Uterus (tissue), 4 donors: Measurements from ENCODE around the gene GDNF. TPM values are rescaled to one million over a fixed set of nuclear protein-coding genes. Genes with fewer than 3 reads are reported as not detected.
"Not testable (repeated sequence)": the region's sequence is repeated elsewhere in the genome, so short reads cannot be mapped to it uniquely, and the experiment has no call there.

Source experiments
- DNase-seq, 2 donors: peaks; one replicate each; pipeline ENCODE4 v3.0.0-alpha.2; 2019 to 2020
- H3K27ac ChIP-seq, 2 donors: fragments of 200-600 bp; sonication (generic); 1 replicate in 1 of 2; 2 replicates in 1 of 2; pipeline ENCODE4 v1.5.1; 2016 to 2018
- H3K27me3 ChIP-seq, 2 donors: fragments of 200-600 bp; sonication (generic); one replicate each; pipeline ENCODE4 v1.5.1; 2018 to 2019; ENCODE audit warnings: control low read depth in 1 of 2
- H3K36me3 ChIP-seq, 2 donors: fragments of 200-600 bp; sonication (generic); one replicate each; pipeline ENCODE4 v1.5.1; 2019; ENCODE audit warnings: control low read depth in 1 of 2
- H3K4me1 ChIP-seq, 2 donors: fragments of 200-600 bp; sonication (generic); one replicate each; pipeline ENCODE4 v1.5.1; 2018 to 2019; ENCODE audit warnings: control low read depth in 1 of 2
- H3K4me3 ChIP-seq, 2 donors: fragments of 200-600 bp; sonication (generic); 1 replicate in 1 of 2; 2 replicates in 1 of 2; pipeline ENCODE4 v1.5.1; 2018 to 2019; ENCODE audit warnings: mild to moderate bottlenecking in 1 of 2
- H3K9me3 ChIP-seq, 2 donors: fragments of 200-600 bp; sonication (generic); one replicate each; pipeline ENCODE4 v1.5.1; 2019; ENCODE audit warnings: control low read depth in 1 of 2
- POLR2A ChIP-seq, 2 donors: fragments of 450-650 bp; IDR thresholded peaks; one replicate each; pipeline ENCODE4 v1.6.1; 2016; ENCODE audit warnings: antibody characterized with exemption in 2 of 2, mild to moderate bottlenecking in 1 of 2, moderate library complexity in 1 of 2
- intact Hi-C: fragments of 100-400 bp; cut with DNase I; formaldehyde crosslinking; loops from one replicate; pipeline ENCODE4 v1.15.1; 2023; ENCODE audit warnings: low total_unique reads
- total RNA-seq, 4 donors: library from RNA; depleted of rRNA in 3 of 4; stranded (reverse); fragments of >200 nt in 3 of 4; gene quantifications; one replicate each; pipeline versions ENCODE4 v1.1.0 to v1.2.4, GENCODE V29; 2014 to 2023
- TF ChIP-seq, protein P1 (sequence below), 4 experiments: fragments of 200-600 bp in 2 of 4; fragments of 450-650 bp in 2 of 4; sonication (generic) in 2 of 4; IDR thresholded peaks; one replicate each; pipeline ENCODE4 v1.5.1; 2016 to 2019; ENCODE audit warnings: antibody characterized with exemption in 4 of 4, mild to moderate bottlenecking in 2 of 4, moderate library complexity in 1 of 4
- donor health status: DM: yes; HTN: yes; CAD: no.

GDNF gene
- total RNA-seq, 4 donors from 2014 or later, result 0.77 to 1.0 (median 0.85) TPM; not detected in 1

DNA sequence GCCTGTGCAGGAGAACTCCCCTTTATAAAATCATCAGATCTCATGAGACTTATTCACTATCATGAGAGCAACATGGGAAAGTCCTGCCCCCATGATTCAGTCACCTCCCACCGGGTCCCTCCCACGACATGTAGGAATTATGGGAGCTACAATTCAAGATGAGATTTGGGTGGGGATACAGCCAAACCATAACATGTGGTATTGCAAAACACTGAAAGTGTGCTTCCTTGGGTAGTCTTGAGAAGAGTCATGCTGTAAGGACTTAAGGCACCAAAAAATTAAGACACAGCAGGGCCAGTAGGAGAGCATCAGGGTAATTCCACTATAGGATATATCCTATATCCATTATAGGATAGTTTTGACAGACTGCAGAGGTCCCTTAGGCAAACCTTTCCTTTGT lies 29.4 kb upstream of the GDNF start:
- intact Hi-C loops, result no loop called here
- no peak overlapping the region for H3K27ac ChIP-seq
- TF ChIP-seq, protein P1, sequence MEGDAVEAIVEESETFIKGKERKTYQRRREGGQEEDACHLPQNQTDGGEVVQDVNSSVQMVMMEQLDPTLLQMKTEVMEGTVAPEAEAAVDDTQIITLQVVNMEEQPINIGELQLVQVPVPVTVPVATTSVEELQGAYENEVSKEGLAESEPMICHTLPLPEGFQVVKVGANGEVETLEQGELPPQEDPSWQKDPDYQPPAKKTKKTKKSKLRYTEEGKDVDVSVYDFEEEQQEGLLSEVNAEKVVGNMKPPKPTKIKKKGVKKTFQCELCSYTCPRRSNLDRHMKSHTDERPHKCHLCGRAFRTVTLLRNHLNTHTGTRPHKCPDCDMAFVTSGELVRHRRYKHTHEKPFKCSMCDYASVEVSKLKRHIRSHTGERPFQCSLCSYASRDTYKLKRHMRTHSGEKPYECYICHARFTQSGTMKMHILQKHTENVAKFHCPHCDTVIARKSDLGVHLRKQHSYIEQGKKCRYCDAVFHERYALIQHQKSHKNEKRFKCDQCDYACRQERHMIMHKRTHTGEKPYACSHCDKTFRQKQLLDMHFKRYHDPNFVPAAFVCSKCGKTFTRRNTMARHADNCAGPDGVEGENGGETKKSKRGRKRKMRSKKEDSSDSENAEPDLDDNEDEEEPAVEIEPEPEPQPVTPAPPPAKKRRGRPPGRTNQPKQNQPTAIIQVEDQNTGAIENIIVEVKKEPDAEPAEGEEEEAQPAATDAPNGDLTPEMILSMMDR (IDR thresholded peaks at IDR 0.05), result no peak
- TF ChIP-seq POLR2A (IDR thresholded peaks at IDR 0.05), result no peak
- no peak overlapping the region for H3K4me3 ChIP-seq
- H3K36me3 ChIP-seq, result no peaks in the 10 kb centered on the region
- no peaks in the 10 kb centered on the region for H3K4me1 ChIP-seq
- H3K9me3 ChIP-seq, result no peaks in the 10 kb centered on the region
- no peaks in the 10 kb centered on the region for H3K27me3 ChIP-seq
- no peak for DNase-seq

DNA sequence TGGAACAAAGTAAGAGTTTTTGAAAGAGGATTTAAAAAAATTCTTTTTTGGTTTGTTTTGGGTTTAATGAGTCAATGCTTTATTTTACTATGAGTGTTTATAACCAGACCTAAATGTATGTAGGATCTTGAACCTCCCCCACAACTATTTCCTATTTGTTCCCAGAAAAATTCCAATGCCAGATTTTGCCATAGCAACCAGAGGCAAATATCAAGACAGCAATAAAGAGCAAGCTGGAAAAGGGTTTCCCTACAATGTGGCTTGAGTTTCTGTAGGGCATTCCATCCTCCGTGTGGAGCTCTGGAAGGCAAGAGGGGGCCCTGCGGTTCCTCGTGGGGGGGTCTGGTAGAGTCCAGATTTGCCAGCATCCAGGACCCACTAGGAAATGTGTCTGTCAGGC lies 27.8 kb upstream of the GDNF start:
- Histone ChIP-seq H3K27ac (no peak overlapping the region), H3K4me3 (no peak overlapping the region), H3K9me3 (no peaks in the 10 kb centered on the region), H3K36me3 (no peaks in the 10 kb centered on the region), H3K4me1 (no peaks in the 10 kb centered on the region), H3K27me3 (no peaks in the 10 kb centered on the region)
- DNase-seq, result no peak
- TF ChIP-seq, protein P1 (IDR thresholded peaks at IDR 0.05), result no peak
- intact Hi-C loops, result no loop called here

DNA sequence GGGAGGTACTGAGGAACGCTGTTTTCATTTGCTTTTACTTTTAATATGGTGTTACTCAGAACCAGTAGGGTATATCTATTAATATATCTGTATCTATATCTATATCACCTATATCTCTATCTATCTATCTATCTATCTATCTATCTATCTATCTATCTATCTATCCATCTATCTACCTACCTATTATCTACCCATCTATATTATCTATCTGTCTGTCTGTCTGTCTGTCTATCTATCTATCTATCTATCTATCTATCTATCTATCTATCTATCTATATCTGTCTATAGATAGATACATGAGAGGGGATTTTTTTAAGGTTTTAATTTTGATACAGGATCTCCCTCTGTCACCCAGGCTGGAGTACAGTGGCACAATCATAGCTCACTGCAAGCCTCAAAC lies 23.1 kb upstream of the GDNF start:
- H3K9me3 ChIP-seq, H3K4me3 ChIP-seq, H3K27me3 ChIP-seq, H3K27ac ChIP-seq, H3K4me1 ChIP-seq, intact Hi-C loops, DNase-seq, H3K36me3 ChIP-seq: not testable (repeated sequence)

DNA sequence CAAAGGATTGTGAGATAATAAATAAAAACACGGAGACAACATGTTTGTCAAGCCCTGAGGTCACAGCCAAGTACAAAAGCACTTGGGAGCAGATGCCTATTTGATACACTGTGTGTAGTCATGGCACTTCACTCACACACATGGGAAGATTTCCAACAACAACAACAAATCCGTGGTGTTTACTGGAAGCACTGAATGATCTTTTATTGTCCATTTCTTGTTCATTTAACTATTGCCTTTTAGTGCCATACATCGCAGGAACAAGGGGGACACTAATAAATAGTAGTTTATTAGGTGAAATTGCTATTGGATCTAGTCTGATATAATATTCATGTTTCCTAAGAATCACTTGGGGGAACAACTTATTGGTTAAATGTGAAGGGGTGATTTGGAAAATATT lies 20.4 kb upstream of the GDNF start:
- no peaks in the 10 kb centered on the region for H3K36me3 ChIP-seq
- intact Hi-C loops, result no loop called here

DNA sequence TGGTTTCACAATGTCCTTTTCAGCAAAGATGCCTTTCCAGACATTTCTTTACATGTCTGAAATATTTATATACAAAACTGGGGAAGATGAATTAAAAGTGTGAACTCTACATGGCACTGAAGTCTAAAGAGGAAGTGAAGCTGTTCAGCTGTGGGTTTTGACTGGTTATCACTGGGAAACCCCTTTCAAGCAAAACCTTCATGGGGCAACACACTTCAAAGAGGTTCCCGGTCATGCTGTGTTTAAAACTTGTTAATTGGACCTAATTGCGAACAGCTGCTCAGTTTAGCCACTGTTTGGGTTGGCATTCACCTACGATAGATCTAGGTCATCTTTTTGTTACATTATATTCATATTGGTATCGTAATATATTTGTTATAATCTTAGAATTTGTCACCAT lies 20.0 kb upstream of the GDNF start:
- H3K4me1 ChIP-seq, result no peaks in the 10 kb centered on the region
- H3K27ac ChIP-seq, result no peak overlapping the region
- no peaks in the 10 kb centered on the region for H3K9me3 ChIP-seq
- no peak overlapping the region for H3K4me3 ChIP-seq
- H3K27me3 ChIP-seq, result no peaks in the 10 kb centered on the region
- TF ChIP-seq POLR2A (IDR thresholded peaks at IDR 0.05), result no peak
- TF ChIP-seq, protein P1 (IDR thresholded peaks at IDR 0.05), result no peak
- intact Hi-C loops, result no loop called here
- DNase-seq, result no peak
- H3K36me3 ChIP-seq, result no peaks in the 10 kb centered on the region

More for the DNA sequence above, 20.4 kb upstream of the GDNF start:
- DNase-seq, result no peak
- no peak overlapping the region for H3K4me3 ChIP-seq
- H3K4me1 ChIP-seq, result no peaks in the 10 kb centered on the region
- no peaks in the 10 kb centered on the region for H3K9me3 ChIP-seq
- H3K27ac ChIP-seq, result no peak overlapping the region
- TF ChIP-seq, protein P1 (IDR thresholded peaks at IDR 0.05), result no peak
- no peak for TF ChIP-seq POLR2A (IDR thresholded peaks at IDR 0.05)
- H3K27me3 ChIP-seq, result no peaks in the 10 kb centered on the region

DNA sequence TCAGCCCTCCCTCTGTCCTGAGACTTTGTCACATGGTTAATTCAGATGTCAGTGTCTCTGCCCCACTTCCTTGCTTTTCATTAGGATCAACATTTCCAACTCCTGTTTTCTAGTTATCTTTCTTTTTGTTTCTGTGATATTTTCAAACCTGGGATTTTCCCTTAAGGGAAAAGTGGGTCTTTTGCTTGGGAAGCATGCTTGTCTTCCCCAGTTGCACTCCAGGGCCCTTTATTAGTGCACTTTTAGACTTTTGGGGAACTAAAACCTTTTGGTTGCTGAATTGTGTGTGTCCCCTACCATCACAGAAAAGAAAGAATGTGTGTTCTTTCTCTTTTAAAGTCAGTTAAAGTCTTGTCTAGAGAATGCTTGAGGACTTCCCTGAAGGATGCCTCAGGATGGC lies 18.4 kb upstream of the GDNF start:
- Histone ChIP-seq H3K27ac (no peak overlapping the region), H3K9me3 (no peaks in the 10 kb centered on the region), H3K4me1 (no peaks in the 10 kb centered on the region), H3K4me3 (no peak overlapping the region), H3K27me3 (no peaks in the 10 kb centered on the region), H3K36me3 (no peaks in the 10 kb centered on the region)
- intact Hi-C loops, result no loop called here
- DNase-seq, result no peak
- TF ChIP-seq, protein P1 (IDR thresholded peaks at IDR 0.05), result no peak
- TF ChIP-seq POLR2A (IDR thresholded peaks at IDR 0.05), result no peak
